Skin epidermis (tissue), 12 donors: ENCODE data around the gene LIMS1.
A peak's percentile ranks its signal among the peaks of the same experiment; 100 is the strongest.
"Not testable (repeated sequence)": the region's sequence is repeated elsewhere in the genome, so short reads cannot be mapped to it uniquely, and the experiment has no call there.

ENCODE experiments used
- H3K27ac ChIP-seq, 21 experiments: fragments of 200-600 bp; sonication (generic) in 11 of 21; one replicate each; pipeline ENCODE4 v1.5.0; 2020; ENCODE audit warnings: mild to moderate bottlenecking in 3 of 21, inconsistent platforms in 2 of 21, moderate library complexity in 2 of 21
- H3K4me3 ChIP-seq, 7 experiments: fragments of 200-600 bp; sonication (generic) in 2 of 7; one replicate each; pipeline ENCODE4 v1.5.0; 2020; ENCODE audit warnings: inconsistent platforms in 2 of 7, mild to moderate bottlenecking in 2 of 7, moderate library complexity in 1 of 7

Gene LIMS1

GRCh38 chr2:108680805-108681204, 146.5 kb downstream of the LIMS1 start:
- not testable (repeated sequence) for H3K27ac ChIP-seq, H3K4me3 ChIP-seq

GRCh38 chr2:108688818-108689756, 154.8 kb downstream of the LIMS1 start:
- H3K27ac ChIP-seq, H3K4me3 ChIP-seq: not testable (repeated sequence)

GRCh38 chr2:108690001-108690400, 155.7 kb downstream of the LIMS1 start:
- not testable (repeated sequence) for H3K27ac ChIP-seq

GRCh38 chr2:108691447-108691846, 157.2 kb downstream of the LIMS1 start:
- H3K27ac ChIP-seq = no peak overlapping the region

More at GRCh38 chr2:108690001-108690400, 155.7 kb downstream of the LIMS1 start:
- H3K4me3 ChIP-seq = not testable (repeated sequence)

GRCh38 chr2:108701208-108701607, 166.9 kb downstream of the LIMS1 start:
- no peak overlapping the region for H3K27ac ChIP-seq
- H3K4me3 ChIP-seq = no peak overlapping the region

More at GRCh38 chr2:108691447-108691846, 157.2 kb downstream of the LIMS1 start:
- no peak overlapping the region for H3K4me3 ChIP-seq

- no peak overlapping the region for H3K4me3 ChIP-seq
- no peak overlapping the region for H3K27ac ChIP-seq
These were observed 167.5 kb downstream of the LIMS1 start for GRCh38 chr2:108701806-108702205.

- Histone ChIP-seq H3K4me3 (no peak overlapping the region), H3K27ac (no peak overlapping the region)
These were observed 170.6 kb downstream of the LIMS1 start for GRCh38 chr2:108704871-108705270.

GRCh38 chr2:108707300-108707699, 173.0 kb downstream of the LIMS1 start:
- H3K4me3 ChIP-seq = no peak overlapping the region
- H3K27ac ChIP-seq = no peak overlapping the region

- H3K27ac ChIP-seq, H3K4me3 ChIP-seq: not testable (repeated sequence)
These were observed 182.7 kb downstream of the LIMS1 start for GRCh38 chr2:108716971-108717370.

GRCh38 chr2:108719149-108720044, 185.1 kb downstream of the LIMS1 start, which contains the start of gene RANBP2:
Gene RANBP2 (plus strand): TSS chr2:108719482. CDS start chr2:108719607, 125 bp downstream.
- peak within 1 kb of the TSS; percentile 81 to 99 (median 95) for H3K27ac ChIP-seq

GRCh38 chr2:108726048-108726447, 191.8 kb downstream of the LIMS1 start:
- H3K27ac ChIP-seq, H3K4me3 ChIP-seq: not testable (repeated sequence)

More at GRCh38 chr2:108719149-108720044, 185.1 kb downstream of the LIMS1 start, which contains the start of gene RANBP2:
- H3K4me3 ChIP-seq = peak within 1 kb of the TSS; percentile 53 to 95 (median 87)

GRCh38 chr2:108734656-108735055, 200.4 kb downstream of the LIMS1 start:
- not testable (repeated sequence) for H3K27ac ChIP-seq, H3K4me3 ChIP-seq
